GM12892 (cell line): Measurements from ENCODE around the gene ANKRD10.

Experiments
- POLR2A ChIP-seq: IDR thresholded peaks from 2 replicates; pipeline ENCODE4 v1.6.1; 2011; ENCODE audit warnings: low read depth, low read length, control low read depth
- POLR2AphosphoS5 ChIP-seq: IDR thresholded peaks from 2 replicates; pipeline ENCODE4 v1.6.1; 2011; ENCODE audit warnings: low read depth, low read length, control low read depth
- TAF1 ChIP-seq: IDR thresholded peaks from 2 replicates; pipeline ENCODE4 v1.6.1; 2011; ENCODE audit warnings: low read depth, mild to moderate bottlenecking, control low read depth, low read length, borderline replicate concordance

GRCh38 chr13:110894086-110894485, 20.8 kb downstream of the ANKRD10 start:
- TF ChIP-seq POLR2AphosphoS5: no peak
- no peak for TF ChIP-seq POLR2A
- TF ChIP-seq TAF1: no peak
